ENCODE results near the gene TMEM92.
"Not testable (repeated sequence)": the region's sequence is repeated elsewhere in the genome, so short reads cannot be mapped to it uniquely, and the experiment has no call there.

TMEM92 gene

DNA sequence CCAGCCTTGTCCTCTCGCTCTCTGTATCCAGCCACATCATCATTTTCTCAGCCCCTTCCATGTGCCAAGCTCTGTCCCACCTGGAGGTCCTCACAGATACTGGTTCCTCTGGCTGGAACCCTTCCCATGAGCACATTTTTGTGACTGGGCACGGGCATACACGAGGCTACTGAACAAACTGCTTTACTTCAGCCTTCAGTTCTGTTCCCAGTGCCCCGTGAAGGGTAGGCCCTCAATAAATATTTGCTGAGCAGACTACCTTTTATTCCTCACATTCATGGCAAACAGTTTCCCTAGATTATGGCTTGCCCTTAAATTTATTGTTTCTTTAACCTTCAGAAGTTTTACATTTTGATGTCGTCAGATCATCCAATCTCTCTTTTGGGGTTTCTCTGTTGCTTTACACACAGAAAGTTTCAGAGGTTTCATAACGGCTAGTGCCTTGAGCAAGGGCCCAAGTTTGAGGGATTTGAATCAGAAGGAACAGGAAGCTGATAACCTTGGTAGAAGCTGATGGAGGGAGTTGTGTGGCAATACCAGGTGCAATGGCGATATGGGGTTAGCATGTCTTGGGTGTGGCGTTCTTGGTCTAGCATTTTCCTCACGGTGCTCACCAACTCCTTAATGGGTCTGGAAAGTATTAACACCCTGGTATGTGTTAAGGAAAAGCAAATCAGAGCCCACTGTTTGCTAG lies 27.8 kb downstream of the TMEM92 start:
- no peak for DNase-seq

DNA sequence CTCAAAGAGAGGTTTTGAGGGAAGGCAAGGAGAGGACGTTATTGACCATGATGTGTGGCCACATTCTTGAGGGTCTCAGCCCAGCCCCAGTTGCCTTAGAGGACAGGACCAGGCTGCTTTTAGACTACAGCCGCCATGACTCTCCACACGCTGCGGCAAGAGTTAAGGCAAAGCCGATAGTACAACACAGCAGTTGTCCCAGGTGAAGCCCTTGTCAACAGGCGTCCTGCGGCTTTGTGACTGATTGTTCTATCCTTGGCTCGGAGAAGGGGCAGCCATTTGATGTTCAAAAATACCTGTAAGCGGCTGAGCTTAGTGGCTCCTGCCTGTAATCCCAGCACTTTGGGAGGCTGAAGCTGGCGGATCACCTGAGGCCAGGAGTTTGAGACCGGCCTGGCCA lies 28.8 kb downstream of the TMEM92 start:
- no peak for DNase-seq

GRCh38 chr17:50303596-50303995 lies 29.3 kb downstream of the TMEM92 start:
- DNase-seq: no peak

DNA sequence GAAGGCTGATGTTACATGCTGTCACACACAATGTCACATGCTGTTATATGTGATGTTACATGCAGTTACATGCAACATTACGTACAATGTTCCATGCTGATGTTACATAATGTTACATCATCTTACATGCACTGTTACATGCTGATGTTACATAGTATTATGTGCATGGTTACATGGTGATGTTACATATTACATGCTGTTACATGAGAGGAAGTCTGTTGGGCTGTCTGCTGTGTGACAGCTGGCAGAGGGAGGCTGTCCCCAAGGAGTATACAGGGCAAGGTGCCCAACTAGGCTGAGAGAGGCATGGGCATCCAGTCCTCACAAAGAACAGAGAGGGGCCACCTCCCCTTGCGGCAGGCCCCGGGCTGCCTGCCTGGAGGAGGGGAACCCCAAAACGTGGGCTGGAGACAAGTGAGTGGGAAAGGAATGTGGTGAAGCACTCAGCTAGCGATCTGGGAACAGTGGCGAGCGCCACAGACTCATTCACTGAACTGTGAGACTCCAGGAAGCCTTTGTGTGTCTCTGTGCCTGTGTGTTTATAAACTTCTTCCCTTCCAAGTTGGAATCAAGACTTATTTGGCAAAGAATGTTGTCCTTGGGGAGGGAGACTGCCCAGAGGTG lies 30.6 kb downstream of the TMEM92 start:
- no peak for DNase-seq

DNA sequence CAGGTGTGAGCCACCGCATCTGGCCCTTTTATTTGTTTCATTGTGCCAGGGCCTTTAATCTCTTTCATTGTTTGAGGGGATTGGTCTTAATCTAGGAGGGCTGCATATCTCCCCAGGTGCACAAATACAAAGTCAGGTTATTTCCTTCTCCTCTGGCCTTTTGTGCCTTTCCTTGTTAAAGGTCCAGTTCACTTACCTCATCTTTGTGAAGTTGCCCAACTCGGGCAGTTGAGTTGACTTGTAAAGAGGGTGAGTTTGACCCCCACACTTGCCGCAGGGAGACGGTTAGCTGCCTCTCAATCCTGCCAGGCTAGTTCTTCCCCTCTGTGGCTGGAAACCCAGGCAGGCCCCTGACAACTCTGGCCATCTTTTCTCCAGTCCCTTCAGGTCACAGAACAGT lies 33.4 kb downstream of the TMEM92 start:
- no peak for DNase-seq

DNA sequence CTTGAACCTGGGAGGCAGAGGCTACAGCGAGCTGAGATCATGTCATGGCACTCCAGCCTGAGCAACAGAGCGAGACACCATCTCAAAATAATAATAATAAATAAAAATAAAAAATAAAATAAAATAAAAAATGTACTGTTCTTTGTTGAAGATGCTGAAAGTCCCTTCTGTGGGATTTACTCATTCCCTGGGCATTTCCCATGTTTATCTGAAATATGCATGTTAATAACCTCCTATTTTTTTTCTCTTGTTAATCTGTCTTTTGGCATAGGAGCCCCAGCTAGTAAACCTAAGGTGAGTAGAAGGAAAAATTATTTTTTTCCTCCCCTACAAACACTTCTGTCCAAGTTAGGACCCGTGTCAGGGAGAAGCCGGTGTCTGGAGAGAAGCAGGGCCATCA lies 34.4 kb downstream of the TMEM92 start:
- no peak for DNase-seq

DNA sequence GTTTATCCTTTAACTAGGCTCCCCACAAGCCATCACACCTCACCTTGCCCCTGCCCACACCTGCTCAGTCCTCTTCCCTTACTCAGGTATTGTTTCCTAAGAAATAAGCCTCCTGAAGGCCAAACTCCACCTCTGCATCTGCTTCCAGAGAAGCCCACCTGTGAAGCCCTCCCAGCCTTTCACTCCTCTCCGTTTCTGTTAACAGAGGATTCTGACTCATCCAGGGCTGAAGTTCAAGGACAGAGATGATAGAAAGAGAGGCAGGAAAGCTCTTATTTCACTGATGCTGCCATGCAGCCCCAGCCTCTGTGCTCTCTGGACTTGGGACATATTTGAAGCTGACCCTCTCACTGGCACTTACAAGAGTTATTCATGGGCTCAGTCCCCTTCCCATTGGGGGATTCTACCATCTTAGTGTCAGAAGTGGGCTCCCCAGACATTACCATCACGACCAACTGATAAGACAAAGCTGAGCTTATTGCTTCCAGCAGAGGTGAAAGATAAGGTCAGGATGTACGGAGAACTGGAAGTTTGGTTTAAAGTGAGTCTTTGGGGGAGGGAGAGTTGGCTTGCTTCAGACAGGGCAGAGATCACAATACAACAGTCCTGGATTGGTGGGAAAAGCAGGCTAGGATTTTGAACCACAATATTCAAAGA lies 36.3 kb downstream of the TMEM92 start:
- DNase-seq: no peak

- no peak for DNase-seq
Observed at GRCh38 chr17:50311112-50311460, 36.8 kb downstream of the TMEM92 start.

DNA sequence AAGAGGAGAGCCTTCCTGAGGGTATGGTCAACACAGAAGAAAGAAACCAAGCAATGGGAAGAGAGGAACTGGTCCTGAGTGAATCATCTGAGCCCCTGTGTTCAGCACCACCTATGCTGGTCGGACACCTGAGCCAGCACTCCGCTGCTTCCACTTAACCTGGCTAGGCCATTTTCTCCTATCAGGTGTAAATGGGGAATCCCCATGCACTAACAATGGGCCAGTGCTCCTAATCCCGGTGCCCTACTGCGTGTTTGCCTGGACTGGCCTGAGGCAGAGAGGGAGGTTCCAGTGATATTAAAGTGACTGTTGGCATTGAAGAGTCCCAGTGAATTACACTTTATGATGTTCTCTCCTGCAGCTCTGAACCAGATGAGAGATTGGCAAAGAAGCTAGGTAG lies 37.2 kb downstream of the TMEM92 start:
- DNase-seq: no peak

DNA sequence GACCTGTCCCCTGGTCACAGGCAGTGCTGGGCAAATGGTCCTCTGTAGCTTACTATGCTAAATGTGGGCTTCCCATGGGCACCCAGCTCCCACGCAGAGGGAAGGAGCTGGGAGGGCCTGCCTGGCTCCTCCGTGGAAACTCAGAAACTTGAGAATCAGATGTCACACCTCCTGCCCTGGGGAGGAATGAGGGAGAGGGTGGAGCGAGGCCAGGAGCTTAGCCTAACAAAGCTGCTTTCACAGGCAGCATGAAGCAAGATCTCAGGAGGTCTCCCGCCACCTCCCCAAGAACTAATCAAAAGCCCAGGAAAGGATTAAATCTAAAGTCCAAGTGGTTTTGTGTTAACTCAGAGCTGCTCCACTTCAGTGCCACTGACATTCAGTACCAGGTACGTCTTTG lies 38.0 kb downstream of the TMEM92 start:
- no peak for DNase-seq

DNA sequence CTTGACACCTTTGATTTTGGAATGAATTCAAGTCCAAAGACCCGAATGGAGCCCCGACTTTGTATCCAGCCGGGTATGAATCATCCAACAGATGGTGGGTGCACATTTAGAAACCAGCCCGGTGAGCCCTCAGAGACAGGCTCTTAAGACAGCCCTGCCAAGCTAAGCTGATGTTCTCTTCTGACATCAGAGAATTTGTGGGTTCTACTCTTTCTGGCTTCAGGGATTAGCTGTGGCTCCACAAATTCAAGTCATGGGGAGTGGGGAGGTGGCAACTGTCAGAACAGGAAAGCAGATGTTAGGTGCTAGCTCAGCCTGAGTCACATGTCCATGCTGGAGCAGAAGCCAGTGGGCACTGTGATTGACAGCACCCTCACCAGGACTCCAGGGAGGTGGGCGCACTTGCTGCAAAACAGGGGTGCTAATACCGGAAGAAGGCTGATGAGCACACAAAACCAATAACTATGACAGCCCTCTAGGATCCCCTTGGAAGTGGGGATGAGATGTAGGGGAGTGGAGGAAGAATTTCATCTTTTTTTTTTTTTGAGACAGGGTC lies 40.3 kb downstream of the TMEM92 start:
- no peak for DNase-seq

DNA sequence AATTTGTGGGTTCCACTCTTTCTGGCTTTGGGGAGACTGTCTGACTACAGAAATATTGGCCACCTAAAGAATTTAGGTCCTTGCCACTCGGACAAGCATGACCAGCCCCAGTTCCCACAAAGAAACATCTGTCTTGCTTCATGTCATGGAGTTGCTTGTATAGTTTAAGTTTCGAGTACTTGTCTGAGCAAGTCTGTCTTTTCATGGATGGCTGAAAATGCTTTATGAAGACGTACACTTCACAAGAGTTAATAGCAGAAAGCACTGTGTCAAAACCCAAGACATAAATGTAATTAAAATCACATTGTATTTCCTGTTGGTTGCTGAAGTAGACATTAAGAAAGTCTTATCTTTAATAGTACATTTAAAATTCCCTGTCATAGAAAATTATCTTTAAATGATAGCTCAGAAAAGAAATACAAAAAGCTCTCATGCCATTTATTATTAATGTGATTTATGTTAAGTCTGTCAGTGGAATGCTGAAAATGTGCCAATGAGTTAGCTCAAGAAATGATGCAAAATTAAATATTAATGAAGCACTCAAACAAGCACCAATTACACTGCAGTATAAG lies 41.8 kb downstream of the TMEM92 start:
- DNase-seq: peak in 2 of 3 experiments; percentile 12 to 69

DNA sequence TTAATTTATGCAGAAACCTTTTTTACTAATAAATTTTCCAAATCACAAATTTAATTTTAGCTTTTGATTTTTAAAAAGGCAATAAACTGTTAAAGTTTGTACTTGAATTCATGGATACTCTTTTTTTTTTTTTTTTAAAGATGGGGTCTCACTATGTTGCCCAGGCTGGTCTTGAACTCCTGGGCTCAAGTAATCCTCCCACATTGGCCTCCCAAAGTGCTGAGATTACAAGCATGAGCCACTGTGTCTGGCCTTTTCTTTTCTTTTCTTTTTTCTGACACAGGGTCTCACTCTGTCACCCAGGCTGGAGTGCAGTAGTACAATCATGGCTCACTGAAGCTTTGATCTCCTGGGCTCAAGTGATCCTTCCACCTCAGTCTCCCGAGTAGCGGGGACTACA lies 42.4 kb downstream of the TMEM92 start:
- not testable (repeated sequence) for DNase-seq

GRCh38 chr17:50317121-50317520 lies 42.9 kb downstream of the TMEM92 start:
- DNase-seq: no peak

GRCh38 chr17:50318501-50319285 lies 44.4 kb downstream of the TMEM92 start:
- no peak for DNase-seq

DNA sequence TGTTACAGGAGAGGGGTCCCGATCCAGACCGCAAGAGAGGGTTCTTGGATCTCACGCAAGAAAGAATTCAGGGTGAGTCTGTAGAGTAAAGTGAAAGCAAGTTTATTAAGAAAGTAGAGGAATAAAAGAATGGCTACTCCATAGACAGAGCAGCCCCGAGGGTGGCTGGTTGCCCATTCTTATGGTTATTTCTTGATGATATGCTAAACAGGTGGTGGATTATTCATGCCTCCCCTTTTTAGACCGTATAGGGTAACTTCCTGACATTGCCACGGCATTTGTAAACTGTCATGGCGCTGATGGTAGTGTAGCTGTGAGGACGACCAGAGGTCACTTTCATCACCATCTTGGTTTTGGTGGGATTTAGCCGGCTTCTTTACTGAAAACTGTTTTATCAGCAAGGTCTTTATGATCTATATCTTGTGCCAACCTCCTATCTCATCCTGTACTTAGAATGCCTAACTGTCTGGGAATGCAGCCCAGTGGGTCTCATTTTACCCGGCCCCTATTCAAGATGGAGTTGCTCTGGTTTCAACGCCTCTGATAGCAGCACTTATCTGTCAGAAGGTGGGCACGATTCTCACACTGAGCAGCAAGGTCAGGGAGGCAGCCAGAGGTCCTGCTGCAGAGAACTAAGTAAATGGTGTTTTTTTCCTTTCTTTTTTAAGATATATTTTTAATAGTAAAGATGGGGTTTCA lies 45.2 kb downstream of the TMEM92 start:
- no peak for DNase-seq

DNA sequence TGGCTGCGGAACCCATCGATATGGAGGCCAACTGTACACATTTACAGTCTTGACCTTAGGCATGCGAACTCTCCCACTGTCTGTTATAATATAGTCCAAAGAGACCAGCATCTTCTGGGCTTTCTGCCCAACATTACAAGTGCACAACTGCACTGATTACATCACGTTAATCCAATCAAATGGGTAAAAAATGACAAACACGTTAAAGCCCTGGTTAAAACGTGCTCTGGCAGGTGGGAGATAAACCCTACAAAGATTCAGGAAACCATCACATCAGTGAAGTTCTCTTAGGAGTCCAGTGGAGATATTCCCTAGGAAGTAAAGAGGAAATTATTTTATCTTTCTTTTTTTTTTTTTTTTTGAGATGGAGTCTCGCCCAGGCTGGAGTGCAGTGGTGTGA lies 48.0 kb downstream of the TMEM92 start:
- no peak for DNase-seq

- DNase-seq: no peak
Observed at GRCh38 chr17:50323060-50323459, 48.8 kb downstream of the TMEM92 start.

GRCh38 chr17:50325906-50326305 lies 51.6 kb downstream of the TMEM92 start:
- no peak for DNase-seq

DNA sequence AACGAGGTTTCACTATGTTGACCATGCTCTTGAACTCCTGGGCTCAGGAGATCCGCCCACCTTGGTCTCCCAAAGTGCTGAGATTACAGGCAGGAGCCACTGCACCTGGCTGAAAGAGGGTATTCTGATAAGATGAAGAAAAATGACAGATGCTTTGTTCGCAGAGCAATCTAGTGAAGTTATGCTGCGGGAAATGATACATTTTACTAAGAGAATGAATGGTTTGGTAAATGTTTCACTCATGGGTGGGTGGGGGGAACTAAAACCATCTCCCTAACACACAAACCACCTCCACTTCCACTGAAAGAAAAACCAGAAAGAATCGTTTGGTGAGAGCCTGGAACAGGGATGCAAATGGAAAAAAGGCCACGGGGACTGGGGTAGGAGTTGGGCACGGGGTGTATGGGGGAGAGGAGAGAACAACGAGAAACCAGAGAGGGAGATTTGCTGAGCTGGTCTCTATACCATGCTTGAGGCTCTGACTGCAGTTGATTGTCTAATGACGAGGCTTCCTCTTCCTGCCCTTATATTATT lies 52.6 kb downstream of the TMEM92 start:
- DNase-seq: no peak

GRCh38 chr17:50328363-50329325 lies 54.4 kb downstream of the TMEM92 start:
- DNase-seq: peak; percentile 5 to 56 (median 24)
